ENCODE results near the gene ZNF236. TPM values are rescaled to one million over a fixed set of nuclear protein-coding genes. Genes with fewer than 3 reads are reported as not detected.

ZNF236 gene
- total RNA-seq, 1 donor from 2014 or later, result 9.7 TPM

- peaks cover 0 to under 1% of the 10 kb centered on the region in 2 donors for H3K4me1 ChIP-seq
- peaks cover 7 to 8% of the 10 kb centered on the region in 2 donors for H3K36me3 ChIP-seq
- H3K27me3 ChIP-seq, result no peaks in the 10 kb centered on the region
- intact Hi-C loops (cut with DNase I), result no loop called here
- TF ChIP-seq, protein P1, sequence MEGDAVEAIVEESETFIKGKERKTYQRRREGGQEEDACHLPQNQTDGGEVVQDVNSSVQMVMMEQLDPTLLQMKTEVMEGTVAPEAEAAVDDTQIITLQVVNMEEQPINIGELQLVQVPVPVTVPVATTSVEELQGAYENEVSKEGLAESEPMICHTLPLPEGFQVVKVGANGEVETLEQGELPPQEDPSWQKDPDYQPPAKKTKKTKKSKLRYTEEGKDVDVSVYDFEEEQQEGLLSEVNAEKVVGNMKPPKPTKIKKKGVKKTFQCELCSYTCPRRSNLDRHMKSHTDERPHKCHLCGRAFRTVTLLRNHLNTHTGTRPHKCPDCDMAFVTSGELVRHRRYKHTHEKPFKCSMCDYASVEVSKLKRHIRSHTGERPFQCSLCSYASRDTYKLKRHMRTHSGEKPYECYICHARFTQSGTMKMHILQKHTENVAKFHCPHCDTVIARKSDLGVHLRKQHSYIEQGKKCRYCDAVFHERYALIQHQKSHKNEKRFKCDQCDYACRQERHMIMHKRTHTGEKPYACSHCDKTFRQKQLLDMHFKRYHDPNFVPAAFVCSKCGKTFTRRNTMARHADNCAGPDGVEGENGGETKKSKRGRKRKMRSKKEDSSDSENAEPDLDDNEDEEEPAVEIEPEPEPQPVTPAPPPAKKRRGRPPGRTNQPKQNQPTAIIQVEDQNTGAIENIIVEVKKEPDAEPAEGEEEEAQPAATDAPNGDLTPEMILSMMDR (IDR thresholded peaks at IDR 0.05), result no peak
- H3K27ac ChIP-seq, result no peak overlapping the region
- no peak overlapping the region for H3K4me3 ChIP-seq
- DNase-seq (ENCODE audit: low spot score in 2 of 2), result no peak
- H3K9me3 ChIP-seq, result no peaks in the 10 kb centered on the region
Measured at GRCh38 chr18:77008576-77009315, 186.4 kb downstream of the ZNF236 start.

GRCh38 chr18:77009675-77010074 lies 187.3 kb downstream of the ZNF236 start:
- no peak overlapping the region for H3K4me3 ChIP-seq
- peaks cover 4 to 8% of the 10 kb centered on the region in 2 donors for H3K4me1 ChIP-seq
- TF ChIP-seq, protein P1 (IDR thresholded peaks at IDR 0.05), result no peak
- H3K36me3 ChIP-seq, result peaks cover 7 to 8% of the 10 kb centered on the region in 2 donors
- no peaks in the 10 kb centered on the region for H3K27me3 ChIP-seq
- H3K9me3 ChIP-seq, result no peaks in the 10 kb centered on the region
- H3K27ac ChIP-seq, result no peak overlapping the region
- DNase-seq (ENCODE audit: low spot score in 2 of 2), result no peak
- intact Hi-C loops (cut with DNase I), result no loop called here

DNA sequence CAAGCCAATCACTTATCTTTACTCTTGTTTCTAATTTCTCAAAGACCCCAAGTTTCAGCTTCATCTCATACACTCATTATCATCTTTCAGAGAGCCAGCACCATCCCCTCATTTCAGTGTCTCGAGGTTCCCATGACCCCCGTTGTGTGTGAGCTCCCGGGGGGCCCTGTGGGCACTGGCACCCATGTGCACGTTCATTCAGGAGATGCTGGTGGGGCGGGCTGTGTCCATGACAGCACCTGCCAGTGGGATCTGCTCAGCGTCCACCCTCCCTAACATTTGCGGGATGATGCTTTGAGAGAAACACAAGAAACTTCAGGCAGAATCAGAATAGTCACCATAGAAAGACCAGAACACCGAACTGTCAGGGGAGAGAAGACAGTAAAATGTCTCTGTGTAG lies 189.8 kb downstream of the ZNF236 start:
- Histone ChIP-seq H3K36me3 (peaks cover 15% of the 10 kb centered on the region in 2 donors), H3K27me3 (no peaks in the 10 kb centered on the region), H3K27ac (no peak overlapping the region), H3K4me3 (no peak overlapping the region), H3K4me1 (peaks cover 4 to 8% of the 10 kb centered on the region in 2 donors), H3K9me3 (no peaks in the 10 kb centered on the region)
- no peak for DNase-seq (ENCODE audit: low spot score in 2 of 2)
- TF ChIP-seq, protein P1 (IDR thresholded peaks at IDR 0.05), result no peak
- intact Hi-C loops (cut with DNase I), result no loop called here

- intact Hi-C loops (cut with DNase I), result no loop called here
- no peak for DNase-seq (ENCODE audit: low spot score in 2 of 2)
- Histone ChIP-seq H3K36me3 (peaks cover 15% of the 10 kb centered on the region in 2 donors), H3K27me3 (no peaks in the 10 kb centered on the region), H3K4me3 (no peak overlapping the region), H3K9me3 (no peaks in the 10 kb centered on the region), H3K4me1 (peaks cover 4 to 8% of the 10 kb centered on the region in 2 donors), H3K27ac (no peak overlapping the region)
- TF ChIP-seq, protein P1 (IDR thresholded peaks at IDR 0.05), result no peak
Measured at GRCh38 chr18:77012806-77013541, 190.6 kb downstream of the ZNF236 start.

- H3K4me3 ChIP-seq, result no peak overlapping the region
- intact Hi-C loops (cut with DNase I), result no loop called here
- peaks cover 15% of the 10 kb centered on the region in 2 donors for H3K36me3 ChIP-seq
- peaks cover 4 to 8% of the 10 kb centered on the region in 2 donors for H3K4me1 ChIP-seq
- H3K9me3 ChIP-seq, result no peaks in the 10 kb centered on the region
- H3K27ac ChIP-seq, result peak overlapping the region; percentile 25 to 55
- TF ChIP-seq, protein P1 (IDR thresholded peaks at IDR 0.05), result no peak
- no peaks in the 10 kb centered on the region for H3K27me3 ChIP-seq
- DNase-seq (ENCODE audit: low spot score in 2 of 2), result peak in 1 of 2 donors; percentile 49
Measured at GRCh38 chr18:77013811-77014521, 191.6 kb downstream of the ZNF236 start.

Data from ascending aorta (tissue), 2 donors.